Stomach (tissue), 4 donors: ENCODE data around the gene TACC3.

Source experiments
- CTCF ChIP-seq, 7 experiments: fragments of 450-650 bp in 4 of 7; fragments of 200-600 bp in 3 of 7; sonication (generic) in 3 of 7; IDR thresholded peaks; one replicate each; pipeline ENCODE4 v1.5.1; 2016 to 2019; ENCODE audit warnings: antibody characterized with exemption in 7 of 7, control low read depth in 2 of 7, mild to moderate bottlenecking in 1 of 7
- POLR2AphosphoS5 ChIP-seq, 3 donors: sonication (generic); formaldehyde crosslinking; IDR thresholded peaks; one replicate each; pipeline ENCODE4 v1.6.1; 2016; ENCODE audit warnings: antibody characterized with exemption in 3 of 3

GRCh38 chr4:1792158-1792831 lies 71.0 kb downstream of the TACC3 start:
- no peak for TF ChIP-seq CTCF (IDR thresholded peaks at IDR 0.05)
- TF ChIP-seq POLR2AphosphoS5 (IDR thresholded peaks at IDR 0.05), result no peak
